Gastrocnemius medialis (tissue), 4 donors: ENCODE results near the gene ROBO4.

ENCODE experiments used
- CTCF ChIP-seq, 5 experiments: fragments of 450-650 bp in 3 of 5; fragments of 200-600 bp in 2 of 5; sonication (generic) in 2 of 5; IDR thresholded peaks in 4 of 5; conservative IDR thresholded peaks in 1 of 5; 1 replicate in 4 of 5; 2 replicates in 1 of 5; pipeline ENCODE4 v1.5.1; 2016 to 2019; ENCODE audit warnings: antibody characterized with exemption in 5 of 5, mild to moderate bottlenecking in 3 of 5, moderate library complexity in 3 of 5
- POLR2A ChIP-seq, 2 donors: fragments of 450-650 bp; IDR thresholded peaks; one replicate each; pipeline ENCODE4 v1.6.1; 2017; ENCODE audit warnings: antibody characterized with exemption in 2 of 2, mild to moderate bottlenecking in 2 of 2, moderate library complexity in 2 of 2

GRCh38 chr11:124834526-124835180 lies 63.0 kb downstream of the ROBO4 start:
- TF ChIP-seq CTCF (IDR thresholded peaks at IDR 0.05 in 4 of 5, conservative IDR thresholded peaks at IDR 0.05 in 1 of 5) (no peak), POLR2A (IDR thresholded peaks at IDR 0.05) (no peak)
